ENCODE data around the gene LAX1.

LAX1 gene

DNA sequence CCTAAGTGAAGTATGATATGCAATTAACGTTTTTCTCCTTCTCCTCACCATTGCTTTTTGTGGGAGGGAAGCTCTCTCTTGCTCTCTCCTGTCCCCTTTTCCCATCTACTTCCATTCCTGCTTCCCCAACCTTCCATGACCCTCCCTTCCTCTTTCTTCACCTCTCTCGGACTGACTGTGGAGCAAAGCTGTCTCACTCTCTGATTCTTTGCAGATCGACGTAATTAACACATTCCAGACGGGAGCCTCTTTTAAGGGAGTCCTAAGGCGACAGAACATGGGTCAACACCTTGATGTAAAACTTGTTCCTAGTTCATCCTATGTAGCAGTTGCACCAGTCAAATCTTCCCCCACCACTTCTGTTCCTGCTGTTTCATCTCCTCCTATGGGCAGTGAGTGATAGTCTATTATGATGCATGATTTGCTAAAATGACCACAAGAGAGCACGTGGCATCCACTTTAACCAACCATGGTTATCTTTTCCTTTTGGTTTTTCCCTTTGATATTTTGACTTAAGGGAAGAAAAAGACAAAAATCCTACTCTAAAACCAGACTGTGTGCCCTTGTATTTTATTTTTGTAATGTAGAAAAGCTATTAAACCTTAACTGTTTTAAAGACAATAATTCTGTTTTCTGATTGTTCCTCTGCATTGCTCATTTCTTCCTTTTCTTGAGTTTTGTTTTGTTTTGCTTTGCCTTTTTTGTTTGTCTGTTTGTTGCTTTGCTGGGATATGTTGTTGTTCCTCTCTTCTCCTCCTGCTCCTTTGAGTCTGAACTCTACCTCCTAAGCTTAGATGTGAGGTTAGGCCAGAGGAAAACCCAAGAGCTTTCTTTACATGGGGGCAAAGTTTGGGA, 31.7 kb upstream of the LAX1 start:
- TF ChIP-seq SIN3A (IDR thresholded peaks at IDR 0.05; ENCODE audit: borderline replicate concordance, insufficient read depth, low read length) (no peak), TAF1 (IDR thresholded peaks at IDR 0.05; ENCODE audit: borderline replicate concordance, insufficient read depth, low read length) (no peak), FOXP2 (optimal IDR thresholded peaks at IDR 0.05; ENCODE audit: borderline replicate concordance, extremely low read depth, extremely low read length, insufficient read depth) (no peak), POLR2AphosphoS5 (IDR thresholded peaks at IDR 0.05; ENCODE audit: low read depth, low read length) (no peak)
- TF ChIP-seq, protein P1, sequence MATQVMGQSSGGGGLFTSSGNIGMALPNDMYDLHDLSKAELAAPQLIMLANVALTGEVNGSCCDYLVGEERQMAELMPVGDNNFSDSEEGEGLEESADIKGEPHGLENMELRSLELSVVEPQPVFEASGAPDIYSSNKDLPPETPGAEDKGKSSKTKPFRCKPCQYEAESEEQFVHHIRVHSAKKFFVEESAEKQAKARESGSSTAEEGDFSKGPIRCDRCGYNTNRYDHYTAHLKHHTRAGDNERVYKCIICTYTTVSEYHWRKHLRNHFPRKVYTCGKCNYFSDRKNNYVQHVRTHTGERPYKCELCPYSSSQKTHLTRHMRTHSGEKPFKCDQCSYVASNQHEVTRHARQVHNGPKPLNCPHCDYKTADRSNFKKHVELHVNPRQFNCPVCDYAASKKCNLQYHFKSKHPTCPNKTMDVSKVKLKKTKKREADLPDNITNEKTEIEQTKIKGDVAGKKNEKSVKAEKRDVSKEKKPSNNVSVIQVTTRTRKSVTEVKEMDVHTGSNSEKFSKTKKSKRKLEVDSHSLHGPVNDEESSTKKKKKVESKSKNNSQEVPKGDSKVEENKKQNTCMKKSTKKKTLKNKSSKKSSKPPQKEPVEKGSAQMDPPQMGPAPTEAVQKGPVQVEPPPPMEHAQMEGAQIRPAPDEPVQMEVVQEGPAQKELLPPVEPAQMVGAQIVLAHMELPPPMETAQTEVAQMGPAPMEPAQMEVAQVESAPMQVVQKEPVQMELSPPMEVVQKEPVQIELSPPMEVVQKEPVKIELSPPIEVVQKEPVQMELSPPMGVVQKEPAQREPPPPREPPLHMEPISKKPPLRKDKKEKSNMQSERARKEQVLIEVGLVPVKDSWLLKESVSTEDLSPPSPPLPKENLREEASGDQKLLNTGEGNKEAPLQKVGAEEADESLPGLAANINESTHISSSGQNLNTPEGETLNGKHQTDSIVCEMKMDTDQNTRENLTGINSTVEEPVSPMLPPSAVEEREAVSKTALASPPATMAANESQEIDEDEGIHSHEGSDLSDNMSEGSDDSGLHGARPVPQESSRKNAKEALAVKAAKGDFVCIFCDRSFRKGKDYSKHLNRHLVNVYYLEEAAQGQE (IDR thresholded peaks at IDR 0.05; ENCODE audit: insufficient read depth in 1 of 2, low read depth in 2 of 2, low read length in 2 of 2) = no peak

DNA sequence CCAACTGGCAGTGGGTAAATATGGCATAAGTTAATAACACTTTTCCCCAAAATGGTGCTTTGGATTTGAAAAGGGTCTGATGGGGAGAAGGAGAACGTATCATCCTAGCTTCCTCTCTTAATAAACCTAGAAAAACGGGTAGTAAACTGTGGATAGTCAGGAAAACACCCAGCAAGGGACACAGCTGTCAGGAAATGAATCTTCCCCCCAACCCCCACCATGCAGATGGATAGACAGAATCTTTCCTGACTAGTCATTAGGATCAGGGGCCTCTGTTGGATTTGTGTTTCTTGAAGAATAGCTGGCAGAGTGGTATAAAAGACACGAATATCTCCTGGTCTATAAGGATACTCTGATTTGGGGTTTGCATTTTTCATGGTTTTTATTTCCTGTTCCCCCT, 22.5 kb upstream of the LAX1 start:
- TF ChIP-seq FOXP2 (optimal IDR thresholded peaks at IDR 0.05; ENCODE audit: borderline replicate concordance, extremely low read depth, extremely low read length, insufficient read depth) = no peak
- TF ChIP-seq, protein P1 (IDR thresholded peaks at IDR 0.05; ENCODE audit: insufficient read depth in 1 of 2, low read depth in 2 of 2, low read length in 2 of 2) = no peak
- TF ChIP-seq POLR2AphosphoS5 (IDR thresholded peaks at IDR 0.05; ENCODE audit: low read depth, low read length) = no peak
- TF ChIP-seq TAF1 (IDR thresholded peaks at IDR 0.05; ENCODE audit: borderline replicate concordance, insufficient read depth, low read length) = no peak
- no peak for TF ChIP-seq SIN3A (IDR thresholded peaks at IDR 0.05; ENCODE audit: borderline replicate concordance, insufficient read depth, low read length)

DNA sequence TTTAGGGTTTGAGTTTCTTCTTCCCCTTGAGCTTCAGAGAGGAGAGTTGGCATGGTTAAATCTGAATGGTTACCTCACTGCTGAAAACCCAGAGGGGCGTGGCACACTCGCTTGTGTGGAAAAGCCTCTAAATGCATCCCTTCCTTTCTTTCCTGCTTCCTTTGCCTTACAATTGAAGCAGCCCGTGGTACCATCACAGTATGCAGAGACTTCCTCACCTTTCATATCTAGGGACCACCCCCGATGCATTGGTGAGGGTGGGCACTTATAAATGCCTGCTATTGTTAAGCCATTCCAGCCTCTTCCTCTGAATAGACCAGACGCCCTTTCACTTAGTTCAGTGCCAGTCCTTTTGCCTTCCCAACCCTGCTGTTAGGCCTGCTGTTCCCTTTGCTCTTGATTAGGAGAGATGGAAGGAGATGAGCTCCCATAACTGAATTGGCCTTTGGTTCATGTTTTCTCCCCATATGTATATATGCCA, 21.9 kb upstream of the LAX1 start:
- TF ChIP-seq, protein P1 (IDR thresholded peaks at IDR 0.05; ENCODE audit: insufficient read depth in 1 of 2, low read depth in 2 of 2, low read length in 2 of 2) = no peak
- TF ChIP-seq FOXP2 (optimal IDR thresholded peaks at IDR 0.05; ENCODE audit: borderline replicate concordance, extremely low read depth, extremely low read length, insufficient read depth) = no peak
- no peak for TF ChIP-seq POLR2AphosphoS5 (IDR thresholded peaks at IDR 0.05; ENCODE audit: low read depth, low read length)
- TF ChIP-seq SIN3A (IDR thresholded peaks at IDR 0.05; ENCODE audit: borderline replicate concordance, insufficient read depth, low read length) = no peak
- no peak for TF ChIP-seq TAF1 (IDR thresholded peaks at IDR 0.05; ENCODE audit: borderline replicate concordance, insufficient read depth, low read length)

DNA sequence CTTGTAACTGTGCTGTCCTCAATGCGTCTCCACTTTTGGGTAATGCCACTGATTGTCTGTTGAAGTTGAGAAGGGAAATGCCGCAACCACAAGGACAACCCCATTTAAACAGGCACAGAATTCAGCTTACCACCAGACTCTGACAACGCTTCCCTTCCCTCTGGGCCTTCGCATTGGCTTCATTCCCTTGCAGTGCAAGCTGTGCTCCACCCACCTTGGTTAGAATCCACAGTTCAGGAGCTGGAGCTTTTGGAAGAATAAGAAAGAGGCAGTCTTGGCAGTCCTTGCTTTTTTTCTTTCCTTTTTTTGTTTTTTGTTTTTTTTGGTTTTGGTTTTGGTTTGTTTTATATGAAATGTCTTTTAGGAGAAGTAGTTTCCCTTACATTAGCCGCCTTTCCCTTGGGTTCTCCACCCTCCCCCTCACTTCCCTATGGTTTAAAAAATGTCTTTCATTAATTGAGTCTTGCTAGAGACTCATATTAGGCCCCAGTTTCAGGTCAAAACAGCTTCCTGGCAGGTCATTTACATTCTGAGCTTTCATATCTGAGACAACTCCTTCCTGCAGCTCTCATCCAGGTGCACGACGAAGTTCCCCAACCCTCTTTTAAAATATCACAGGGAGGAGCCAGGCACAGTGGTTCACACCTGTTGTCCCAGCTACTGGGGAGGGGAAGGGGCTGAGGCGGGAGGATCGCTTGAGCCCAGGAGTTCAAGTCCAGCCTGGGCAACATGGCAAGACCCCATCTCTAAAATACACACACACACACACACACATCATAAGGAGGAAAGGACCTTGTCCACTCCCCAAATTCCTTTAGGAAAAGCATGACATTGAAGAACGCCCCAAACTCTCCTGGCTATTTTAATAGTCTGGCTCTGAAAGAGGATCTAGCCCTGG, 20.7 kb upstream of the LAX1 start:
- no peak for TF ChIP-seq POLR2AphosphoS5 (IDR thresholded peaks at IDR 0.05; ENCODE audit: low read depth, low read length)
- no peak for TF ChIP-seq FOXP2 (optimal IDR thresholded peaks at IDR 0.05; ENCODE audit: borderline replicate concordance, extremely low read depth, extremely low read length, insufficient read depth)
- no peak for TF ChIP-seq SIN3A (IDR thresholded peaks at IDR 0.05; ENCODE audit: borderline replicate concordance, insufficient read depth, low read length)
- no peak for TF ChIP-seq TAF1 (IDR thresholded peaks at IDR 0.05; ENCODE audit: borderline replicate concordance, insufficient read depth, low read length)
- TF ChIP-seq, protein P1 (IDR thresholded peaks at IDR 0.05; ENCODE audit: insufficient read depth in 1 of 2, low read depth in 2 of 2, low read length in 2 of 2) = no peak
